HepG2 (cell line): ENCODE results near the gene POU2AF2. TPM values are rescaled to one million over a fixed set of nuclear protein-coding genes. Genes with fewer than 3 reads are reported as not detected.
A peak's percentile ranks its signal among the peaks of the same experiment; 100 is the strongest.

Experiments
- ATAC-seq: fragments of 200-7000 bp; cut with Tn5 transposase; 3 replicates; pipeline ENCODE4 v1.9.1; 2020; ENCODE audit warnings: mild to moderate bottlenecking, moderate library complexity
- BruUV-seq: library from RNA; stranded (reverse); fragments of 400-500 nt; replicated peaks from 2 replicates; lab custom pipeline; 2021; lab: Mats Ljungman, UMichigan
- CTCF ChIA-PET: fragments of 300-600 bp; formaldehyde crosslinking; extraction: SDS; loops from one replicate; lab custom pipeline; 2021; ENCODE audit warnings: low total read pairs, inconsistent platforms, low intra/inter-chr PET ratio; lab: Yijun Ruan, JAX
- POLR2A ChIA-PET: fragments of 350-600 bp; sonication (Branson Sonifier 250); formaldehyde crosslinking; loops from one replicate; lab custom pipeline; 2020; ENCODE audit warnings: antibody characterized with exemption, inconsistent platforms; lab: Yijun Ruan, JAX
- DNase-seq: peaks from one replicate; pipeline ENCODE4 v3.0.0-alpha.2; 2015; ENCODE audit warnings: low spot score
- FAIRE-seq: peaks from 3 replicates; lab custom pipeline; 2011; peaks lifted over from hg19 to GRCh38; lab: Jason Lieb, UNC
- H2AFZ ChIP-seq: one replicate; pipeline ENCODE4 v1.6.1; 2011; ENCODE audit warnings: low read length, inconsistent platforms
- H3K27ac ChIP-seq: fragments of 300-600 bp; 3 replicates; pipeline ENCODE4 v1.8.0; 2011; ENCODE audit warnings: mixed run types, mild to moderate bottlenecking, mixed read lengths, low read length, inconsistent platforms; ENCODE audit not compliant: insufficient read depth; ENCODE audit errors: extremely low read length
- H3K27me3 ChIP-seq, 2 experiments: fragments of 200-600 bp in 1 of 2; 2 replicates in 1 of 2; 3 replicates in 1 of 2; pipeline versions ENCODE4 v1.6.0 to v1.8.0; 2011; ENCODE audit warnings: low read length in 2 of 2, mild to moderate bottlenecking in 2 of 2, moderate library complexity in 2 of 2, inconsistent platforms in 1 of 2; ENCODE audit not compliant: insufficient read depth in 2 of 2, control insufficient read depth in 1 of 2
- H3K36me3 ChIP-seq, 2 experiments: fragments of 200-600 bp in 1 of 2; replicated peaks in 1 of 2; 2 replicates in 1 of 2; 3 replicates in 1 of 2; pipeline versions ENCODE4 v1.5.1 to v1.8.0; 2011; ENCODE audit warnings: low read length in 2 of 2, inconsistent platforms in 1 of 2; ENCODE audit not compliant: insufficient read depth in 2 of 2, control insufficient read depth in 1 of 2
- H3K4me1 ChIP-seq: 2 replicates; pipeline ENCODE4 v1.5.1; 2012; ENCODE audit warnings: low read length, inconsistent platforms; ENCODE audit not compliant: insufficient read depth
- H3K4me2 ChIP-seq: 2 replicates; pipeline ENCODE4 v1.6.0; 2011; ENCODE audit warnings: low read depth, low read length, inconsistent platforms
- H3K4me3 ChIP-seq, 3 experiments: fragments of 200-600 bp in 1 of 3; sonication (generic), shearing (Covaris generic) in 1 of 3; replicated peaks in 1 of 3; 2 replicates each; pipeline ENCODE4 v1.5.1; 2011 to 2016; ENCODE audit warnings: low read length in 3 of 3, inconsistent platforms in 2 of 3, low read depth in 2 of 3, mild to moderate bottlenecking in 2 of 3, control low read depth in 1 of 3, mixed read lengths in 1 of 3; ENCODE audit not compliant: insufficient read depth in 1 of 3
- H3K79me2 ChIP-seq: one replicate; pipeline ENCODE4 v1.6.1; 2011; ENCODE audit warnings: low read length, inconsistent platforms; ENCODE audit not compliant: insufficient read depth
- H3K9ac ChIP-seq: 2 replicates; pipeline ENCODE4 v1.6.0; 2011; ENCODE audit warnings: mild to moderate bottlenecking, low read depth, low read length, inconsistent platforms; ENCODE audit not compliant: insufficient read depth
- H3K9me3 ChIP-seq: 2 replicates; pipeline ENCODE4 v1.5.1; 2012; ENCODE audit warnings: mild to moderate bottlenecking, low read length
- H4K20me1 ChIP-seq: 2 replicates; pipeline ENCODE4 v1.6.0; 2011; ENCODE audit warnings: inconsistent platforms, mild to moderate bottlenecking, low read length, moderate library complexity; ENCODE audit not compliant: insufficient read depth
- ASH2L ChIP-seq: fragments of 300-600, 200-600 bp; sonication (generic); IDR thresholded peaks from 2 replicates; pipeline ENCODE4 v1.7.0; 2017; ENCODE audit warnings: low read depth, mild to moderate bottlenecking, moderate library complexity, mixed read lengths, low read length; ENCODE audit not compliant: insufficient read length
- DR1 ChIP-seq: sonication (generic); formaldehyde crosslinking; IDR thresholded peaks from 2 replicates; pipeline ENCODE4 v1.8.0; 2021; ENCODE audit warnings: mild to moderate bottlenecking, missing genetic modification reagents, inconsistent platforms
- GFI1 ChIP-seq: sonication (generic); formaldehyde crosslinking; IDR thresholded peaks from 2 replicates; pipeline ENCODE4 v1.5.0; 2020; ENCODE audit warnings: missing genetic modification reagents, mild to moderate bottlenecking, borderline replicate concordance
- GPN1 ChIP-seq: sonication (generic); formaldehyde crosslinking; IDR thresholded peaks from 2 replicates; pipeline ENCODE4 v1.5.1; 2020; ENCODE audit warnings: missing genetic modification reagents, borderline replicate concordance
- MEIS1 ChIP-seq: sonication (generic); formaldehyde crosslinking; IDR thresholded peaks from 2 replicates; pipeline ENCODE4 v1.9.0; 2021; ENCODE audit warnings: mild to moderate bottlenecking, missing genetic modification reagents, moderate library complexity, borderline replicate concordance
- NFKB2 ChIP-seq: sonication (generic); formaldehyde crosslinking; IDR thresholded peaks from 2 replicates; pipeline ENCODE4 v1.4.0; 2020; ENCODE audit warnings: missing genetic modification reagents, borderline replicate concordance
- POLR2AphosphoS5 ChIP-seq: IDR thresholded peaks from 2 replicates; pipeline ENCODE4 v1.6.1; 2012; ENCODE audit warnings: low read depth, low read length
- RBAK ChIP-seq: sonication (generic); formaldehyde crosslinking; IDR thresholded peaks from 2 replicates; pipeline ENCODE4 v1.5.1; 2020; ENCODE audit warnings: mild to moderate bottlenecking, missing genetic modification reagents
- REXO4 ChIP-seq: sonication (generic); formaldehyde crosslinking; IDR thresholded peaks from 2 replicates; pipeline ENCODE4 v1.8.0; 2022; ENCODE audit warnings: missing genetic modification reagents, mild to moderate bottlenecking, borderline replicate concordance
- SAFB2 ChIP-seq: sonication (generic); formaldehyde crosslinking; IDR thresholded peaks from 2 replicates; pipeline ENCODE4 v1.5.1; 2020; ENCODE audit warnings: missing genetic modification reagents, low read depth, mild to moderate bottlenecking, borderline replicate concordance
- SKI ChIP-seq: fragments of 450-650 bp; IDR thresholded peaks from one replicate; pipeline ENCODE4 v1.6.1; 2018; ENCODE audit warnings: mild to moderate bottlenecking; ENCODE audit not compliant: partially characterized antibody
- SP5 ChIP-seq: IDR thresholded peaks from 2 replicates; pipeline ENCODE4 v1.6.1; 2016; ENCODE audit warnings: low read depth, borderline replicate concordance
- SPEN ChIP-seq: sonication (generic); formaldehyde crosslinking; IDR thresholded peaks from 2 replicates; pipeline ENCODE4 v1.5.1; 2020; ENCODE audit warnings: low read depth, mild to moderate bottlenecking, missing genetic modification reagents
- STAT5B ChIP-seq: sonication (generic); formaldehyde crosslinking; IDR thresholded peaks from 2 replicates; pipeline ENCODE4 v1.4.0; 2020; ENCODE audit warnings: missing genetic modification reagents
- TBX3 ChIP-seq: fragments of 450-650 bp; IDR thresholded peaks from 2 replicates; pipeline ENCODE4 v1.6.1; 2017; ENCODE audit warnings: antibody characterized with exemption, mild to moderate bottlenecking, inconsistent platforms, borderline replicate concordance
- U2AF1 ChIP-seq: fragments of 200-400 bp; formaldehyde crosslinking; optimal IDR thresholded peaks from 2 replicates; pipeline ENCODE3; 2017; ENCODE audit warnings: mild to moderate bottlenecking, low read depth, low read length
- YEATS2 ChIP-seq: sonication (generic); formaldehyde crosslinking; IDR thresholded peaks from 2 replicates; pipeline ENCODE4 v1.4.0; 2020; ENCODE audit warnings: missing genetic modification reagents, borderline replicate concordance
- ZFX ChIP-seq: sonication (generic); formaldehyde crosslinking; IDR thresholded peaks from 2 replicates; pipeline ENCODE4 v1.4.0; 2020; ENCODE audit warnings: mild to moderate bottlenecking, low read depth, missing genetic modification reagents, moderate library complexity
- ZMYM3 ChIP-seq: sonication (generic); formaldehyde crosslinking; IDR thresholded peaks from 2 replicates; pipeline ENCODE4 v1.5.1; 2020; ENCODE audit warnings: mild to moderate bottlenecking, missing genetic modification reagents
- ZNF138 ChIP-seq: sonication (generic); formaldehyde crosslinking; IDR thresholded peaks from 2 replicates; pipeline ENCODE4 v1.5.0; 2020; ENCODE audit warnings: mild to moderate bottlenecking, low read depth, missing genetic modification reagents
- ZNF235 ChIP-seq: sonication (generic); formaldehyde crosslinking; IDR thresholded peaks from 2 replicates; pipeline ENCODE4 v1.8.1; 2023; ENCODE audit warnings: mild to moderate bottlenecking, missing genetic modification reagents, borderline replicate concordance
- ZNF256 ChIP-seq: sonication (generic); formaldehyde crosslinking; conservative IDR thresholded peaks from 2 replicates; pipeline ENCODE4 v1.4.0; 2020; ENCODE audit warnings: missing genetic modification reagents
- ZNF383 ChIP-seq: sonication (generic); formaldehyde crosslinking; IDR thresholded peaks from 2 replicates; pipeline ENCODE4 v1.4.0; 2020; ENCODE audit warnings: missing genetic modification reagents, mild to moderate bottlenecking, borderline replicate concordance
- ZNF512 ChIP-seq: sonication (generic); formaldehyde crosslinking; IDR thresholded peaks from 2 replicates; pipeline ENCODE4 v1.4.0; 2020; ENCODE audit warnings: mild to moderate bottlenecking, missing genetic modification reagents
- ZNF773 ChIP-seq: sonication (generic); formaldehyde crosslinking; IDR thresholded peaks from 2 replicates; pipeline ENCODE4 v1.4.0; 2020; ENCODE audit warnings: missing genetic modification reagents, borderline replicate concordance
- ZSCAN20 ChIP-seq: sonication (generic); formaldehyde crosslinking; IDR thresholded peaks from 2 replicates; pipeline ENCODE4 v1.4.0; 2020; ENCODE audit warnings: missing genetic modification reagents, mild to moderate bottlenecking, borderline replicate concordance
- ZSCAN31 ChIP-seq: sonication (generic); formaldehyde crosslinking; IDR thresholded peaks from 2 replicates; pipeline ENCODE4 v1.5.0; 2020; ENCODE audit warnings: low read depth, mild to moderate bottlenecking, missing genetic modification reagents
- WGBS: methylation state at CpG from one replicate; pipeline ENCODE4 v1.1.6; 2017; ENCODE audit warnings: low lambda C conversion rate; 5-methylcytosine and 5-hydroxymethylcytosine counted together
- in situ Hi-C: cut with HindIII; loops from 2 replicates; pipeline ENCODE4 v1.10.0; 2017; ENCODE audit warnings: low pct_unique_long_range_greater_than_20kb; ENCODE audit not compliant: extremely low pct_ligation_motif_present
- intact Hi-C: fragments of 100-400 bp; cut with micrococcal nuclease; formaldehyde crosslinking; loops from one replicate; pipeline ENCODE4 v1.10.0; 2022; ENCODE audit not compliant: unreplicated experiment
- polyA plus RNA-seq, 8 experiments: library from polyadenylated mRNA; depleted of rRNA in 3 of 8; stranded (reverse) in 7 of 8; unstranded in 1 of 8; fragments of >200 nt; fragmentation: Illumina TruSeq in 4 of 8; extraction: Trizol in 4 of 8; gene quantifications; 2 replicates each; pipeline versions ENCODE4 v1.2.1 to v1.2.3, GENCODE V29; 2011 to 2016; ENCODE audit warnings: low read depth in 4 of 8, missing spikeins in 1 of 8, mixed read lengths in 1 of 8; ENCODE audit not compliant: insufficient read depth in 1 of 8
- total RNA-seq, 5 experiments: library from RNA; depleted of rRNA; stranded (reverse); fragments of >200 nt; fragmentation: Illumina TruSeq; extraction: Trizol; gene quantifications; 2 replicates each; pipeline ENCODE4 v1.2.3, GENCODE V29; 2016; ENCODE audit warnings: low read depth in 1 of 5

The POU2AF2 gene
- total and polyA plus RNA-seq, 2 of the 13 experiments (the other 11 are each of a cell fraction or from before 2014, with no cell fraction given) = 0.11 TPM; not detected in 1

- ChIA-PET CTCF (interaction anchor here (1.7 kb wide), 1 partner anchor 115 kb away, joined by 9 read pairs; no protein-coding TSS in a partner anchor), POLR2A (interaction anchor here (0.9 to 3.8 kb wide), 4 partner anchors 9 to 52 kb away, joined by 9 to 11 read pairs (median 10); partner anchors contain the start of gene POU2AF3)
- in situ Hi-C loops (no loop called here), intact Hi-C loops (loop anchor here (2.0 kb wide), 1 partner anchor 25 kb away; no protein-coding TSS in a partner anchor)
- no peak overlapping the region for H3K9ac ChIP-seq
- no peak overlapping the region for H2AFZ ChIP-seq
- H3K4me2 ChIP-seq = peak overlapping the region; percentile 1; the same call in 1 of the 2 replicates
- ATAC-seq (peak; percentile 92), DNase-seq (peak; percentile 78), FAIRE-seq (peak; percentile 44)
- H3K27me3 ChIP-seq = no peaks in the 10 kb centered on the region
- no peaks in the 10 kb centered on the region for H3K36me3 ChIP-seq
- H3K9me3 ChIP-seq = no peaks in the 10 kb centered on the region
- H3K4me1 ChIP-seq = peaks cover 77% of the 10 kb centered on the region
- no peaks in the 10 kb centered on the region for H4K20me1 ChIP-seq
- no peak overlapping the region for H3K4me3 ChIP-seq
- H3K79me2 ChIP-seq = no peaks in the 10 kb centered on the region
- no TSS peak for BruUV-seq
- WGBS = 22% methylated on average over 7 of the region's 7 CpGs
- H3K27ac ChIP-seq = no peak overlapping the region
- TF ChIP-seq DR1 (CRISPR knock-in tag) = no peak
- no peak for TF ChIP-seq SP5 (CRISPR knock-in tag)
- TF ChIP-seq YEATS2 (CRISPR knock-in tag) = 0 out of 2 replicates have a peak, but pooled peaks have one; percentile 16
- no peak for TF ChIP-seq ZSCAN31 (CRISPR knock-in tag)
- TF ChIP-seq REXO4 (CRISPR knock-in tag) = no peak
- TF ChIP-seq ZNF138 (CRISPR knock-in tag) = no peak
- TF ChIP-seq SPEN (CRISPR knock-in tag) = no peak
- TF ChIP-seq ZNF773 (CRISPR knock-in tag) = no peak
- no peak for TF ChIP-seq ZFX
- TF ChIP-seq ZNF256 (CRISPR knock-in tag) = no peak
- no peak for TF ChIP-seq GPN1 (CRISPR knock-in tag)
- no peak for TF ChIP-seq SAFB2 (CRISPR knock-in tag)
- peak; percentile 88 for TF ChIP-seq GFI1 (CRISPR knock-in tag)
- TF ChIP-seq NFKB2 = no peak
- TF ChIP-seq TBX3 = no peak
- TF ChIP-seq ASH2L = no peak
- no peak for TF ChIP-seq MEIS1
- no peak for TF ChIP-seq ZMYM3 (CRISPR knock-in tag)
- no peak for TF ChIP-seq U2AF1
- TF ChIP-seq ZNF235 = no peak
- 0 out of 2 replicates have a peak, but pooled peaks have one; percentile 20 for TF ChIP-seq POLR2AphosphoS5
- TF ChIP-seq ZNF383 (CRISPR knock-in tag) = no peak
- no peak for TF ChIP-seq ZSCAN20 (CRISPR knock-in tag)
- TF ChIP-seq ZNF512 (CRISPR knock-in tag) = no peak
- TF ChIP-seq SKI = no peak
- TF ChIP-seq RBAK = no peak
- no peak for TF ChIP-seq STAT5B
Observed at GRCh38 chr11:111308140-111308539, 62.6 kb downstream of the POU2AF2 start.
